DND-41 (cell line): ENCODE results near the gene DNM3.

Experiments
- CTCF ChIP-seq: IDR thresholded peaks from 2 replicates; pipeline ENCODE4 v1.5.1; 2012; ENCODE audit warnings: borderline replicate concordance, low read length, moderate library complexity, mild to moderate bottlenecking; ENCODE audit not compliant: poor library complexity, severe bottlenecking; ENCODE audit errors: extremely low read depth
- EZH2 ChIP-seq: IDR thresholded peaks from 3 replicates; pipeline ENCODE4 v1.6.1; 2012; ENCODE audit warnings: borderline replicate concordance, low read depth, mild to moderate bottlenecking, moderate library complexity, low read length, inconsistent platforms; ENCODE audit not compliant: severe bottlenecking

DNA sequence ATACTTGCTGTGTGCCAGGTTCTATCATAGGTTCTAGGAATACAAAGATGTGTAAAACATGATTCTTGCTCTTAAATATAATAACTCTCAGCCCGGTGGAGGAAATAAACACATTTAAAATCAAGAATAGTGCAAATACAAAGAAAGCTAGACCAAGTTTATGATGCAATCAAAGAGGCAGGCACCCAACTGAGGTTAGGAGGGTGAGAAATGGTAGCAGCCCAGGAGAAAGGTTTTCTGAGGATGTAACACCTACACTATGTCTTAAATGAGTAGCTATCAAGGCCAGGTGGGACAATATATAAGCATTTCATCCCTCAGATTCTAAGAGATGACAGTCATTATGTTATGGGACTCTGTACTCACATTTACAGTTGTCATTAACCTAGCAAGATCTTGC, 612.3 kb downstream of the DNM3 start:
- TF ChIP-seq EZH2 = no peak
- no peak for TF ChIP-seq CTCF
